Activated CD4-positive, alpha-beta T cell treated with anti-CD3 and anti-CD28 coated beads for 36 hours (primary cell): ENCODE results near the gene TP73. TPM values are rescaled to one million over a fixed set of nuclear protein-coding genes. Genes with fewer than 3 reads are reported as not detected.

Experiments used
- ATAC-seq: fragments of 200-7000 bp; cut with Tn5 transposase; one replicate; pipeline ENCODE4 v1.10.0; 2021; ENCODE audit warnings: mild to moderate bottlenecking, moderate library complexity
- CTCF ChIA-PET: fragments of 350-600 bp; sonication (Branson Sonifier 250); formaldehyde crosslinking; loops from one replicate; lab custom pipeline; 2021; ENCODE audit warnings: antibody characterized with exemption; lab: Charles Lee
- POLR2A ChIA-PET: fragments of 350-600 bp; sonication (Branson Sonifier 250); formaldehyde crosslinking; loops from one replicate; lab custom pipeline; 2021; ENCODE audit warnings: antibody characterized with exemption, inconsistent platforms; lab: Charles Lee
- DNase-seq: peaks from one replicate; pipeline ENCODE4 v3.0.0-alpha.2; 2020
- H3K27ac Mint-ChIP-seq: one replicate; pipeline ENCODE4 v1.8.0; 2021; ENCODE audit warnings: mixed read lengths
- H3K27me3 Mint-ChIP-seq: one replicate; pipeline ENCODE4 v1.8.0; 2021; ENCODE audit warnings: mixed read lengths
- H3K36me3 Mint-ChIP-seq: one replicate; pipeline ENCODE4 v1.8.0; 2021; ENCODE audit warnings: low read depth, mixed read lengths
- H3K4me1 Mint-ChIP-seq: one replicate; pipeline ENCODE4 v1.8.0; 2021; ENCODE audit warnings: mixed read lengths
- H3K4me3 Mint-ChIP-seq: one replicate; pipeline ENCODE4 v1.8.0; 2021; ENCODE audit warnings: mild to moderate bottlenecking, moderate library complexity, mixed read lengths
- H3K9me3 Mint-ChIP-seq: one replicate; pipeline ENCODE4 v1.8.0; 2021; ENCODE audit warnings: low read depth, mixed read lengths
- intact Hi-C, 2 experiments: fragments of 100-400 bp; cut with DNase I in 1 of 2; cut with micrococcal nuclease in 1 of 2; formaldehyde crosslinking; loops; one replicate each; pipeline versions ENCODE4 v1.14.2 to v1.15.1; 2022 to 2024; cut with DNase I, micrococcal nuclease
- total RNA-seq, 2 experiments: library from RNA; stranded (reverse); gene quantifications; one replicate each; pipeline ENCODE4 v1.2.3, GENCODE V29; 2021

The TP73 gene
- total RNA-seq, 2 experiments from 2014 or later: 0.32 to 0.40 TPM

GRCh38 chr1:3687504-3687903 is 35.2 kb downstream of the TP73 start:
- Mint-ChIP-seq H3K27me3 (no peaks in the 10 kb centered on the region), H3K36me3 (no peaks in the 10 kb centered on the region), H3K4me3 (no peak overlapping the region), H3K27ac (no peak overlapping the region), H3K4me1 (no peaks in the 10 kb centered on the region), H3K9me3 (no peaks in the 10 kb centered on the region)
- ChIA-PET CTCF (no interaction called here), POLR2A (no interaction called here)
- ATAC-seq (no peak), DNase-seq (no peak)
- intact Hi-C loops: no loop called here

DNA sequence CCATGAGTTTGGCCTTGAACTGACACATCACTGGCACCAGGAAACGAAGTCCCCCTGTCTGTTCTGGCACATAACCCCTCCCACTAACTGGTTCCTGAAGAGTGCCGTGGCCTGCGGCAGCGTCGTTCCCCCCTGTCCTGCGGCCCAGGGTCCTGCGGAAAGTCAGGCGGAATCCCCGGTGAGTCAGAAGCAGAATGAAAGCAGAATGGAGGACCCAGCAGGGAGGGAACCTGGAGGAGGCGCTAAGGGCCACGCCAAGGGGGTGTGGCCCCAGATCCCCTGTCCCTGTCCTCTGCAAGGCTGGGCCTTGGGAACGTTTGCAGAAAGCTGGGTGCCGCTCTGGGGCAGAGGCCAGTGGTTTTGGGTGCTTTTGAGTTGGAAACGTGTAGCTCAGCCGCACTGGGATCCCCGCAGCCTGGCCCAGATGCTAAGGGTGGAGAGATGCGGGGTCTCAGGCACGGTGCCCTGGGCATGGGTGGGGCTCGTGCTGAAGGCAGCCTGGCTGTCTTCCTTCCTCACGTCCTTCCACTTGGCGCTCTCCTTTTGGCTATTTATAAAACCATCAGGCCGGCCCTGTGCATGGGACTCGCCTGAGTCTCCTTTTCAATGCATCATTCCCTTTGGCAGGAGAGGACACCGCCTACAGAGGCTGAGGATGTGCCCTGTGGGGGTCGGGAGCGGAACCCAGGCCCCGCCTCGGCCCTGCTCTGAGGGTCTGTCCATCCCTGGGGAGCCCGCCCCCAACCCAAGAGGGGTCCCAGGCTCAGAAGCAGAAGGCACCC is 36.2 kb downstream of the TP73 start:
- no peaks in the 10 kb centered on the region for H3K36me3 Mint-ChIP-seq
- no peak overlapping the region for H3K27ac Mint-ChIP-seq
- H3K9me3 Mint-ChIP-seq: no peaks in the 10 kb centered on the region
- no peaks in the 10 kb centered on the region for H3K4me1 Mint-ChIP-seq
- CTCF ChIA-PET: no interaction called here
- POLR2A ChIA-PET: no interaction called here
- peak; percentile 51 for ATAC-seq
- intact Hi-C loops: no loop called here
- no peaks in the 10 kb centered on the region for H3K27me3 Mint-ChIP-seq
- H3K4me3 Mint-ChIP-seq: no peak overlapping the region
- no peak for DNase-seq

GRCh38 chr1:3689138-3689750 is 36.9 kb downstream of the TP73 start:
- intact Hi-C loops: no loop called here

GRCh38 chr1:3690282-3691065 is 38.2 kb downstream of the TP73 start:
- H3K4me3 Mint-ChIP-seq: no peak overlapping the region
- POLR2A ChIA-PET: no interaction called here
- no peaks in the 10 kb centered on the region for H3K36me3 Mint-ChIP-seq

More at GRCh38 chr1:3689138-3689750, 36.9 kb downstream of the TP73 start:
- no peak for DNase-seq
- no peaks in the 10 kb centered on the region for H3K36me3 Mint-ChIP-seq
- no peak overlapping the region for H3K4me3 Mint-ChIP-seq
- no peaks in the 10 kb centered on the region for H3K4me1 Mint-ChIP-seq
- no peak overlapping the region for H3K27ac Mint-ChIP-seq
- H3K27me3 Mint-ChIP-seq: no peaks in the 10 kb centered on the region
- CTCF ChIA-PET: interaction anchor here (0.5 kb wide), 1 partner anchor 50 kb away, joined by 4 read pairs; no protein-coding TSS in a partner anchor
- ATAC-seq: no peak
- H3K9me3 Mint-ChIP-seq: no peaks in the 10 kb centered on the region
- POLR2A ChIA-PET: no interaction called here

DNA sequence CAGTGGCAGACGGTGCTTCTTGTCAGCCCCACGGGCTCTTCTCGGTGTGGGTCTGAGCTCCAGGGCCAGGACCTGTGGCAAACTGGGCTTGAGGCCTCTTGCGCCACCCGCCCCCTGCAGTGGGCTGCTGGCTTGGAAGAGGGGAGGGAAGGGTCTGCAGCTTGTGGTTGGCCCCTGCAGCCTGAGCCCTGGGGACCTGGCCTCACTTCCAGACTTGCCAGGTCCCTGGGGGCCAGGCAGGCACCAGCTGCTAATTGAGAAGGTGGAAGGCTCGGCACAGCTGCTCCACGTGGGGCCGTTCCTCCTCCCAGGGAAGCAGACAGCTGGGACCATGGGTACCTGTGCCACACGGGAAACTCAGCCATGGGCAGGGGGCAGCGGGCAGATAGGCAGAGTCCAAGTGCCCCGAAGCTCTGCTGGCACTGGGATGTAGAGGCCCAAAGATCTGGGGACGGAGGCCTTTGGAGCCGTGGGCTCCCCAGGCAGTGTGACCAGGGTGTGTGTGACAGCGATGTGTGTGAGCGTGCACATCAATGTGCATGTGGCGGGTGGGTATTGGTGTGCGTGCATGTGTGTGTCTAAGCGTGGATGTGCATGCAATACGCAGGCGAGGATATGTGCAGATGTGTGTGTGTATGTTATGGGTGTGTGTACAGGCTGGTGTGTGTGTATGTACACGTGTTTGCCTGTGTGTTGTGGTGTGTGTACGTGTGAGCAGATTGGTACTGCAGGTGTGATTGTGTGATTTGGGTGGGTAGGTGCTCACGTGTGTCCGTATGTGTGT is 39.3 kb downstream of the TP73 start:
- intact Hi-C loops: no loop called here
- no peak for ATAC-seq
- Mint-ChIP-seq H3K9me3 (no peaks in the 10 kb centered on the region), H3K4me3 (no peak overlapping the region), H3K27ac (no peak overlapping the region), H3K36me3 (no peaks in the 10 kb centered on the region), H3K4me1 (peaks cover 3% of the 10 kb centered on the region), H3K27me3 (peaks cover 2% of the 10 kb centered on the region)
- POLR2A ChIA-PET: no interaction called here
- DNase-seq: no peak
- CTCF ChIA-PET: no interaction called here

More at GRCh38 chr1:3690282-3691065, 38.2 kb downstream of the TP73 start:
- DNase-seq: no peak
- no peak for ATAC-seq
- Mint-ChIP-seq H3K9me3 (no peaks in the 10 kb centered on the region), H3K27ac (no peak overlapping the region), H3K27me3 (no peaks in the 10 kb centered on the region), H3K4me1 (no peaks in the 10 kb centered on the region)
- intact Hi-C loops: no loop called here
- CTCF ChIA-PET: no interaction called here

GRCh38 chr1:3692598-3692997 is 40.3 kb downstream of the TP73 start:
- H3K4me1 Mint-ChIP-seq: peaks cover 3% of the 10 kb centered on the region
- intact Hi-C loops: no loop called here
- DNase-seq (no peak), ATAC-seq (no peak)
- no peak overlapping the region for H3K4me3 Mint-ChIP-seq
- H3K27ac Mint-ChIP-seq: no peak overlapping the region
- POLR2A ChIA-PET: no interaction called here
- peaks cover 2% of the 10 kb centered on the region for H3K27me3 Mint-ChIP-seq
- no peaks in the 10 kb centered on the region for H3K36me3 Mint-ChIP-seq
- CTCF ChIA-PET: interaction anchor here (0.5 kb wide), 1 partner anchor 280 kb away, joined by 3 read pairs; no protein-coding TSS in a partner anchor
- no peaks in the 10 kb centered on the region for H3K9me3 Mint-ChIP-seq

GRCh38 chr1:3693321-3693720 is 41.0 kb downstream of the TP73 start:
- H3K4me1 Mint-ChIP-seq: peaks cover 3% of the 10 kb centered on the region
- DNase-seq (no peak), ATAC-seq (no peak)
- ChIA-PET POLR2A (no interaction called here), CTCF (interaction anchor here (0.5 kb wide), 1 partner anchor 281 kb away, joined by 3 read pairs; no protein-coding TSS in a partner anchor)
- peaks cover 2% of the 10 kb centered on the region for H3K27me3 Mint-ChIP-seq
- no peak overlapping the region for H3K4me3 Mint-ChIP-seq
- no peak overlapping the region for H3K27ac Mint-ChIP-seq
- no peaks in the 10 kb centered on the region for H3K9me3 Mint-ChIP-seq
- H3K36me3 Mint-ChIP-seq: no peaks in the 10 kb centered on the region
- intact Hi-C loops: no loop called here

DNA sequence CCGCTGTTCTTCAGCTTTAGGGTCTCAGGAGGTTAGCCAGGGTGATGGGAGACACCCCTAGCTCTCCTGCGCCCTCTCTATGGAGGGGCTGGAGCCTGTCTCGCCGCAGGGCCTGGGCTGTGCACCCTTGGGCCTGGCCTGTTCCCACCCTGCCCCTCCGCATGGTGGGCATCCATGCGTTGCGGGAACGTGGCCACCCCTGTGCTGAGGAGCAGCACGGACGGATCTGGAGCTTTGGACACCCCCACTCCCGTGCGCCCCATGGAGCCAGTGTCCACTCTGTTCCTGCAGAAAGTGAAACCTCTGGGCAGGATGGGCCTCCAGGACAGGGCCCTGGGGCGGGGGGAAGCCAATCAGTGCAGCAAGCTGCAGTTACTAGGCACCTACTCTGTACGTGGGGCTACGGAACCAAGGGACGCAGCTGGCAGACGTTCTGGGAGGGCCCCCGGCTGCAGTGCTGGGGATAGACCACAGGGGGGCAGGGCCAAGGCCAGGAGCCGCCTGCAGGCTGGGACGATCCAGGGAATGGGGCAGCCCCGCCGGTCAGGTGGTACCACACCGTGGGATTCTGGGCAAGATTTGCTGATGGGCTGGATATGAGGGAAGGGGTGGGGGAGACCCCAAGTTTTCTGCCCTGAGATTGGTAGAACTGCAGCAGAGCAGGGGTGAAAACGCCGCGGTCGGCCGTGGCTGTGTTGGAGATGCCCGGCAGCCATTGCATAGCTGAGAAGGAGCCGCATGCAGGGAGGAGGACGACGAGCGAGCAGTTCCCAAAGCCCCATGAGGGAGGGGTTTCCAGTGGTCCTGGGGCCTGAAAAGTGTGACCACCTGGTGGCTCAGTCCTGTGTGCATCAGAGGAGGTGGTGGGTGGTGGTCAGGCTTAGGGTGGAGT is 43.3 kb downstream of the TP73 start:
- peak; percentile 76 for ATAC-seq
- H3K36me3 Mint-ChIP-seq: no peaks in the 10 kb centered on the region
- intact Hi-C loops: loop anchor here in 1 of 2 experiments (2.0 kb wide), 1 partner anchor 29 kb away; no protein-coding TSS in a partner anchor
- H3K4me3 Mint-ChIP-seq: no peak overlapping the region
- H3K27ac Mint-ChIP-seq: no peak overlapping the region
- ChIA-PET POLR2A (interaction anchor here (0.6 kb wide), 1 partner anchor 520 kb away, joined by 3 read pairs; no protein-coding TSS in a partner anchor), CTCF (interaction anchor here (0.7 kb wide), 1 partner anchor 52 kb away, joined by 3 read pairs; no protein-coding TSS in a partner anchor)
- peak; percentile 65 for DNase-seq
- no peaks in the 10 kb centered on the region for H3K9me3 Mint-ChIP-seq
- peaks cover 2% of the 10 kb centered on the region for H3K27me3 Mint-ChIP-seq
- H3K4me1 Mint-ChIP-seq: peaks cover 3% of the 10 kb centered on the region

DNA sequence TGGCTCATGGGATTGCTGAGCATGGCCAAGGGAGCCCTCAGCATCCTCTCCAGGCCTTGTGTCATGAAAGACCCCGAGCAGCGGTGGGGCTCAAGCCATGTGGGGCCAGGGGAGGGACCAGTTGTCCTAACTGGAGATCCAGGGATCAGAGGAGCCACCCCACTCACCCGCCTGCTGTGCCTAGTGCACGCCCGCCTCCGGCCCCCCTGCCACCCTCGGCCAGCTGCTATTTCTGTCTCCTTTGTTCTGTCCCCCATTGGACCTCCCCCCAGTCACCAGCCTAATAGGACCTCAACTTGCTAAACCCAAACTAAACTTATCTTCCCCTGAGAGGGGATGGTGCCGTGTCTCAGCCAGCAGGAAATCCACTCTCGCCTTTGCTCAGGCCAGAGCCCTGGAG is 44.4 kb downstream of the TP73 start:
- Mint-ChIP-seq H3K9me3 (no peaks in the 10 kb centered on the region), H3K4me3 (no peak overlapping the region), H3K27ac (no peak overlapping the region), H3K4me1 (peaks cover 3% of the 10 kb centered on the region), H3K36me3 (no peaks in the 10 kb centered on the region), H3K27me3 (peaks cover 2% of the 10 kb centered on the region)
- intact Hi-C loops: no loop called here
- ChIA-PET CTCF (no interaction called here), POLR2A (no interaction called here)
- DNase-seq: no peak
- ATAC-seq: no peak

DNA sequence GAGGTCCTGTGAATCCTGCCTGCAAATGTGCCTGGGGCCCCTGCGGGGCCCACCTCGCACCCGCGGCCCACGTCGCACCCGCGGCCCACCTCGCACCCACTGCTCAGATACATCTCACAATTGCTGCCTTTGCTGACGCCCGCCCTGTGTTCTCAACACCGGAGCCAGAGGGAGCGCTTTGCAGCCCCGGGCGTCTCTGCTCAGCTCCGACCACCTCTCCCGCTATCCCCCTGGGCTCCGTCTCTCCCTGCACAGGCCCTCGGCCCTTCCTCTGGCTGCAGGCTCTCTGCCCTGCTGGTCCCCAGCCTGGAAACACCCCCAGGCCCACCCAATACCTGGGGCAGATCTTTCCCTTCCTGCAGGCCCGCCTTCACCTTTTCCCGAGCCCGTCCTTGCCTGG is 44.8 kb downstream of the TP73 start:
- CTCF ChIA-PET: no interaction called here
- no peak overlapping the region for H3K4me3 Mint-ChIP-seq
- H3K36me3 Mint-ChIP-seq: no peaks in the 10 kb centered on the region
- H3K4me1 Mint-ChIP-seq: peaks cover 3% of the 10 kb centered on the region
- no peaks in the 10 kb centered on the region for H3K9me3 Mint-ChIP-seq
- DNase-seq (no peak), ATAC-seq (no peak)
- intact Hi-C loops: no loop called here
- H3K27me3 Mint-ChIP-seq: peaks cover 2% of the 10 kb centered on the region
- no peak overlapping the region for H3K27ac Mint-ChIP-seq
- POLR2A ChIA-PET: no interaction called here
